HEK293 (cell line): Measurements from ENCODE around the gene GPR146.

Experiments
- ZNF510 ChIP-seq: fragments of 450-650 bp; formaldehyde crosslinking; IDR thresholded peaks from 2 replicates; pipeline ENCODE4 v1.5.1; 2018; ENCODE audit warnings: mild to moderate bottlenecking, missing genetic modification characterization, missing biosample characterization; ENCODE audit not compliant: insufficient replicate concordance
- TF ChIP-seq, protein P1 (sequence below): fragments of 450-650 bp; formaldehyde crosslinking; IDR thresholded peaks from 2 replicates; pipeline ENCODE4 v1.5.1; 2016; ENCODE audit warnings: missing biosample characterization, missing genetic modification characterization

DNA sequence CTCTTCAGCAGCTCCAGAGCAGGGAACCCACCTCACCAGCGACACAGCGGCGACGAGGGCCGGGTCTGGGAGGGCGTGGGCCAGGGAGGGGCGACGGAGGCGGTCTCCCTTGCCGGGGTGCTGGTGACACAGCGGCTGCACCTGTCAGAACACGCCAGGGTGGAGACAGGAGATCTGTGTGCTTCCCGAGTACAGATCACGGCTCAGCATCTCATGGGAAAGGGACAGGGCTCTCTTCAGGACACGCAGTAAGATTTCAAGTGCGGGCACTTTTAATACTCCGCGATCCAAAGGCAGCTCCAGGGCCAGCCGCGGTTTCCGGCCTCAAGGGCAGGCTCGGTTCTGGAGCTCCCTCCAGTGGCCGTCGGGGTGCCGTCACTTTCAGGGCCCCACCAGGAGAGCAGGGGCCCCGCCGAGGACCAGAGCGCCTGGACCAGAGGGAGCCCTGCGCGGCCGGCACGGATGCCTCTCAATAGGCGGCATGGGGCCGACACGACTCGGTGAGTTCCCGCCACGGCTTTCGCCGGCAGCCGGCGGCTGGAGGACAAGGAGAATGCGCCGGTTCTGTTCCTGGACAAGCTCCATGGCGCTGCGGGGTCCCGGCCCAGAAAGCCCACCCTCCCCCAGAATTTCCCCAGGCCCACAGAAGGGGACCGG is 21.4 kb downstream of the GPR146 start:
- no peak for TF ChIP-seq ZNF510 (tag by site-specific recombination)
- TF ChIP-seq, protein P1, sequence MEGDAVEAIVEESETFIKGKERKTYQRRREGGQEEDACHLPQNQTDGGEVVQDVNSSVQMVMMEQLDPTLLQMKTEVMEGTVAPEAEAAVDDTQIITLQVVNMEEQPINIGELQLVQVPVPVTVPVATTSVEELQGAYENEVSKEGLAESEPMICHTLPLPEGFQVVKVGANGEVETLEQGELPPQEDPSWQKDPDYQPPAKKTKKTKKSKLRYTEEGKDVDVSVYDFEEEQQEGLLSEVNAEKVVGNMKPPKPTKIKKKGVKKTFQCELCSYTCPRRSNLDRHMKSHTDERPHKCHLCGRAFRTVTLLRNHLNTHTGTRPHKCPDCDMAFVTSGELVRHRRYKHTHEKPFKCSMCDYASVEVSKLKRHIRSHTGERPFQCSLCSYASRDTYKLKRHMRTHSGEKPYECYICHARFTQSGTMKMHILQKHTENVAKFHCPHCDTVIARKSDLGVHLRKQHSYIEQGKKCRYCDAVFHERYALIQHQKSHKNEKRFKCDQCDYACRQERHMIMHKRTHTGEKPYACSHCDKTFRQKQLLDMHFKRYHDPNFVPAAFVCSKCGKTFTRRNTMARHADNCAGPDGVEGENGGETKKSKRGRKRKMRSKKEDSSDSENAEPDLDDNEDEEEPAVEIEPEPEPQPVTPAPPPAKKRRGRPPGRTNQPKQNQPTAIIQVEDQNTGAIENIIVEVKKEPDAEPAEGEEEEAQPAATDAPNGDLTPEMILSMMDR (tag by site-specific recombination) = peak; percentile 87
